ENCODE data around the gene SORL1.

Gene SORL1

GRCh38 chr11:121449123-121449522, 3.0 kb upstream of the SORL1 start:
- in situ Hi-C loops (cut with MboI; ENCODE audit: low sequenced_read_pairs, unreplicated experiment): no loop called here
- no peak for DNase-seq (ENCODE audit: low spot score)
- TF ChIP-seq CTCF (IDR thresholded peaks at IDR 0.05; ENCODE audit: borderline replicate concordance, control extremely low read depth, extremely low read depth, insufficient read depth, missing control alignments): no peak

- no peak for DNase-seq (ENCODE audit: low spot score)
- in situ Hi-C loops (cut with MboI; ENCODE audit: low sequenced_read_pairs, unreplicated experiment): no loop called here
- TF ChIP-seq CTCF (IDR thresholded peaks at IDR 0.05; ENCODE audit: borderline replicate concordance, control extremely low read depth, extremely low read depth, insufficient read depth, missing control alignments): no peak
These were observed 2.5 kb upstream of the SORL1 start for GRCh38 chr11:121449626-121450025.

- no peak for TF ChIP-seq CTCF (IDR thresholded peaks at IDR 0.05; ENCODE audit: borderline replicate concordance, control extremely low read depth, extremely low read depth, insufficient read depth, missing control alignments)
- in situ Hi-C loops (cut with MboI; ENCODE audit: low sequenced_read_pairs, unreplicated experiment): no loop called here
- no peak for DNase-seq (ENCODE audit: low spot score)
These were observed 1.7 kb upstream of the SORL1 start for GRCh38 chr11:121450401-121450800.

- in situ Hi-C loops (cut with MboI; ENCODE audit: low sequenced_read_pairs, unreplicated experiment): no loop called here
- no peak for TF ChIP-seq CTCF (IDR thresholded peaks at IDR 0.05; ENCODE audit: borderline replicate concordance, control extremely low read depth, extremely low read depth, insufficient read depth, missing control alignments)
- DNase-seq (ENCODE audit: low spot score): no peak
These were observed 732 bp upstream of the SORL1 start for GRCh38 chr11:121451178-121451985.

- DNase-seq (ENCODE audit: low spot score): no peak
- TF ChIP-seq CTCF (IDR thresholded peaks at IDR 0.05; ENCODE audit: borderline replicate concordance, control extremely low read depth, extremely low read depth, insufficient read depth, missing control alignments): no peak
- in situ Hi-C loops (cut with MboI; ENCODE audit: low sequenced_read_pairs, unreplicated experiment): no loop called here
These were observed 566 bp downstream of the SORL1 start, which contains the start of gene SORL1-AS1 for GRCh38 chr11:121452609-121453150. Gene SORL1-AS1 (minus strand): TSS chr11:121452967.

GRCh38 chr11:121453589-121454299, 1.6 kb downstream of the SORL1 start:
- in situ Hi-C loops (cut with MboI; ENCODE audit: low sequenced_read_pairs, unreplicated experiment): no loop called here
- no peak for TF ChIP-seq CTCF (IDR thresholded peaks at IDR 0.05; ENCODE audit: borderline replicate concordance, control extremely low read depth, extremely low read depth, insufficient read depth, missing control alignments)
- DNase-seq (ENCODE audit: low spot score): no peak
